22Rv1 (cell line): ENCODE measurements around the gene SWT1.

Source experiments
- H3K27ac ChIP-seq: fragments of 450-650 bp; 2 replicates; pipeline ENCODE4 v1.5.1; 2017
- ZFX ChIP-seq: fragments of 450-650 bp; IDR thresholded peaks from 2 replicates; pipeline ENCODE4 v1.6.1; 2017; ENCODE audit warnings: antibody characterized with exemption, borderline replicate concordance
- TF ChIP-seq, protein P1 (sequence below): fragments of 450-650 bp; IDR thresholded peaks from 2 replicates; pipeline ENCODE4 v1.5.1; 2017; ENCODE audit warnings: mild to moderate bottlenecking

SWT1 gene, protein sequence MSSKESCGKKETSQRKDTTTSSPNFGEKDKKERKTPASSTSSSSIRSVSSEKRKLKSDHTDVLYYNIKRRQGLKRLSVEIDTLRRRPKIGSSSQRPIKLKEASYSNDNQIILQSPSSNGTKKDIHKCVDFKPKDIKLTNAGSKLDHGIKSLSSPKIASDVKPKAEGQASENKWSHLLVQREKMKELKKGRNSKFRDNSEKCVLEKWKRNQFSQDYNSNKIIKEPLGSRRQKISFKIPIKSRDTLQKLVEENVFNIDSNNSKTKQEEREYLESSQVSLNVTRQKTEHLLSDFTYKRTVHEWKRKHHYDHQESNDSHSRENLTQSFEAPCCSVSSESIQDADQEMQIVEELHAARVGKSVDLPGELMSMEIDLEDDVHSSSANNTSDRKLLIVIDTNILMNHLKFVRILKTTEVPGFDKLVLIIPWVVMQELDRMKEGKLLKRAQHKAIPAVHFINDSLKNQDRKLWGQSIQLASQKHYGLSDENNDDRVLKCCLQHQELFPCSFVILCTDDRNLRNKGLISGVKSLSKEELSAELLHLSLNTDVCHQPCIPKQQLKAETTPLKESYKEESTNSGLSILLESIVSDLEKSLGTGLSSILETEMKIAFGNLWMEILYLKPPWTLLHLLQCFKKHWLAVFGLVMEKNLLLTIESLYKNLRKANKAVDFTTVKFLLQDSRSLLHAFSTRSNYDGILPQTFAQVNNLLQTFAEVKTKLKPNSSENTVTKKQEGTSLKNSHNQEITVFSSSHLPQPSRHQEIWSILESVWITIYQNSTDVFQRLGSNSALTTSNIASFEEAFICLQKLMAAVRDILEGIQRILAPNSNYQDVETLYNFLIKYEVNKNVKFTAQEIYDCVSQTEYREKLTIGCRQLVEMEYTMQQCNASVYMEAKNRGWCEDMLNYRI

GRCh38 chr1:185156854-185157598 is at the start of gene SWT1, which contains the start of gene TRMT1L:
Gene SWT1, plus strand, starts transcription at chr1:185157167. Its CDS starts 3,675 bp downstream, at chr1:185160842.
Gene TRMT1L, minus strand, starts transcription at chr1:185156953. Its CDS starts 241 bp downstream, at chr1:185156712.
- TF ChIP-seq, protein P1, sequence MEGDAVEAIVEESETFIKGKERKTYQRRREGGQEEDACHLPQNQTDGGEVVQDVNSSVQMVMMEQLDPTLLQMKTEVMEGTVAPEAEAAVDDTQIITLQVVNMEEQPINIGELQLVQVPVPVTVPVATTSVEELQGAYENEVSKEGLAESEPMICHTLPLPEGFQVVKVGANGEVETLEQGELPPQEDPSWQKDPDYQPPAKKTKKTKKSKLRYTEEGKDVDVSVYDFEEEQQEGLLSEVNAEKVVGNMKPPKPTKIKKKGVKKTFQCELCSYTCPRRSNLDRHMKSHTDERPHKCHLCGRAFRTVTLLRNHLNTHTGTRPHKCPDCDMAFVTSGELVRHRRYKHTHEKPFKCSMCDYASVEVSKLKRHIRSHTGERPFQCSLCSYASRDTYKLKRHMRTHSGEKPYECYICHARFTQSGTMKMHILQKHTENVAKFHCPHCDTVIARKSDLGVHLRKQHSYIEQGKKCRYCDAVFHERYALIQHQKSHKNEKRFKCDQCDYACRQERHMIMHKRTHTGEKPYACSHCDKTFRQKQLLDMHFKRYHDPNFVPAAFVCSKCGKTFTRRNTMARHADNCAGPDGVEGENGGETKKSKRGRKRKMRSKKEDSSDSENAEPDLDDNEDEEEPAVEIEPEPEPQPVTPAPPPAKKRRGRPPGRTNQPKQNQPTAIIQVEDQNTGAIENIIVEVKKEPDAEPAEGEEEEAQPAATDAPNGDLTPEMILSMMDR = no peak
- no peak for TF ChIP-seq ZFX
- peak within 1 kb of the TSS; percentile 91 for H3K27ac ChIP-seq

DNA sequence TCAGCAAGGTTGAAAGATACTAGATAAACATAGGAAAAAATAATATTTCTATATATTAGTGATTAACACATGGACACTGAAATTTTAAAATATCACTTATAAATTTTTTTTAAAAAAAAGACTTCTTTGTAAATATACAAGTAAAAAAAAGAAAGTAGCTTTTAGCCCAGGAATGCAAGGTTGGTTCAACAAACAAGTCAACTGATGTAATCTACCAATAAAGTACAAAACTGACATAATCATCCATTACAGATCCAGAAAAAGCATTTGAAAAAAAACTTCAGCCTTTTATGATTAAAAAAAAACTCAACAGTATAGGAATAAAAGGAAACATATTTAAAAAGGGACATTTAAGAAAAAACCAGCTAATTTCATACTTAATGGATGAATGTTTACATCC is 48.6 kb upstream of the SWT1 start:
- TF ChIP-seq ZFX = no peak
- TF ChIP-seq, protein P1 = no peak
- H3K27ac ChIP-seq = no peak overlapping the region

- no peak overlapping the region for H3K27ac ChIP-seq
- no peak for TF ChIP-seq ZFX
- TF ChIP-seq, protein P1 = no peak
These were observed 46.8 kb upstream of the SWT1 start for GRCh38 chr1:185110145-185110544.

GRCh38 chr1:185111873-185112272 is 45.1 kb upstream of the SWT1 start:
- no peak overlapping the region for H3K27ac ChIP-seq
- TF ChIP-seq, protein P1 = no peak
- no peak for TF ChIP-seq ZFX

GRCh38 chr1:185112356-185112755 is 44.6 kb upstream of the SWT1 start:
- no peak for TF ChIP-seq ZFX
- TF ChIP-seq, protein P1 = no peak
- no peak overlapping the region for H3K27ac ChIP-seq

- TF ChIP-seq ZFX = no peak
- TF ChIP-seq, protein P1 = no peak
- no peak overlapping the region for H3K27ac ChIP-seq
These were observed 27.3 kb upstream of the SWT1 start for GRCh38 chr1:185129708-185130107.
